ENCODE results near the gene SCGB3A1. TPM values are rescaled to one million over a fixed set of nuclear protein-coding genes. Genes with fewer than 3 reads are reported as not detected.

The SCGB3A1 gene
- total and polyA plus RNA-seq, 11 donors: 0.22 to 0.85 (median 0.57) TPM; not detected in 8

DNA sequence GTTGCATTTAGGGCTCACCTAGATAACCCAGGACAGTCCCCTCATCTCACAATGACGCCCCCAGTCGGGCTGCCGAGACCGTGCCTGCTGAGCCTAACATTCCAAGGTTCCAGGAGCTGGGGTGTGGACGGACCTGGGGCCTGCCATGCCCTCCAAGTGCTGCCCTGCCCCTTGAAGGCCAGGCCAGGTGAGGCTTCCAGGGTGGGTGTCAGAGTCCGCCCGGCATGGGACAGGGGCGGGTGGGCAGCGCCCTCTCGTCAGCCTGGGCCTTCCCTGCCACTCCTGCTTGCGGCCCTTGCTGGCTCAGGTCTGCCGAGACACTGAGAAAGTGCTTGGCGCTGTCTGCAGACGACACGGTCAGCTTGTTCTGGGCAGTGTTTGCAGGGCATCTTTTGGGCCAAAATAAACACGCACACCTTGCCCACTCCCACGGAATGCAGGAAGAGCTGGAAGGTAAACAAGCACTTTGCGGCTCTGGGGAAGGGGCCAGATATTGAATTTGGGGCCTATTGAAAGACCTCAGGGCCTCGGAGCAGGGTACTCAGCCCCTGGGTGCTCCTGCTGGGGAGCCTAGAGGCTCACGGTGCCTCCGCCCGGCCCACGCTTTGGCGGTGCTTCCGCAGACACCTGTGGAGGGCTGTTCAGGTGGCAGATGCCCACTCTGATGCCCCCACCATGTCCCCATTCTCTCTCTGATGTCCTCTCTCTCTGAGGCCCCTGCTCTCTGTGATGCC, 4.2 kb upstream of the SCGB3A1 start:
- Histone ChIP-seq H3K4me1 (peaks cover 0 to 16% (median 9%) of the 10 kb centered on the region in 12 donors), H3K9me3 (no peaks in the 10 kb centered on the region), H3K36me3 (no peaks in the 10 kb centered on the region), H3K27ac (no peak overlapping the region), H3K4me3 (no peak overlapping the region), H3K27me3 (peaks cover 10 to 24% (median 19%) of the 10 kb centered on the region in 9 donors)
- no peak for ATAC-seq
- intact Hi-C loops (cut with DNase I): no loop called here
- WGBS, 4 donors: 86 to 91% (median 90%) methylated on average over 24 to 25 of the region's 25 CpGs
- peak in 1 of 5 donors; percentile 40 for DNase-seq
- no peak for TF ChIP-seq POLR2A (IDR thresholded peaks at IDR 0.05)
- TF ChIP-seq, protein P1, sequence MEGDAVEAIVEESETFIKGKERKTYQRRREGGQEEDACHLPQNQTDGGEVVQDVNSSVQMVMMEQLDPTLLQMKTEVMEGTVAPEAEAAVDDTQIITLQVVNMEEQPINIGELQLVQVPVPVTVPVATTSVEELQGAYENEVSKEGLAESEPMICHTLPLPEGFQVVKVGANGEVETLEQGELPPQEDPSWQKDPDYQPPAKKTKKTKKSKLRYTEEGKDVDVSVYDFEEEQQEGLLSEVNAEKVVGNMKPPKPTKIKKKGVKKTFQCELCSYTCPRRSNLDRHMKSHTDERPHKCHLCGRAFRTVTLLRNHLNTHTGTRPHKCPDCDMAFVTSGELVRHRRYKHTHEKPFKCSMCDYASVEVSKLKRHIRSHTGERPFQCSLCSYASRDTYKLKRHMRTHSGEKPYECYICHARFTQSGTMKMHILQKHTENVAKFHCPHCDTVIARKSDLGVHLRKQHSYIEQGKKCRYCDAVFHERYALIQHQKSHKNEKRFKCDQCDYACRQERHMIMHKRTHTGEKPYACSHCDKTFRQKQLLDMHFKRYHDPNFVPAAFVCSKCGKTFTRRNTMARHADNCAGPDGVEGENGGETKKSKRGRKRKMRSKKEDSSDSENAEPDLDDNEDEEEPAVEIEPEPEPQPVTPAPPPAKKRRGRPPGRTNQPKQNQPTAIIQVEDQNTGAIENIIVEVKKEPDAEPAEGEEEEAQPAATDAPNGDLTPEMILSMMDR (IDR thresholded peaks at IDR 0.05): no peak

DNA sequence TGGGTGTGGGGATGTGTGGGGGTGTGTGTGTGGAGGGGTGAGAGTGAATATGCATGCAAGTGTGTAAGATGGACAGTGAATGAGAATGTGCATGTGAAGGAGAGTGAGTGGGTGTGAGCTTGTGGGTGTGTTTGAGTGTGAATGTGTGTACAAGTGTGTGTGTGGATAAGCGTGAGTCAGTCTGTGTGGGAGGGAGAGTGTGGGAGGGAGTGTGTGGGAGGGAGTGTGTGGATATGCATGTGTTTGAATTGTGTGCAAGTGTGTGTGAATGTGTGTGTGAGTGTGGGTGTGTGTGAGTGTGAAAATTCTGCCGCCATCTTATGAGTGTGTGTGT, 3.7 kb upstream of the SCGB3A1 start:
- TF ChIP-seq POLR2A (IDR thresholded peaks at IDR 0.05): no peak
- TF ChIP-seq, protein P1 (IDR thresholded peaks at IDR 0.05): no peak
- Histone ChIP-seq H3K27me3 (peaks cover 16 to 29% (median 25%) of the 10 kb centered on the region in 9 donors), H3K36me3 (no peaks in the 10 kb centered on the region), H3K4me3 (no peak overlapping the region), H3K27ac (no peak overlapping the region), H3K4me1 (peaks cover 0 to 20% (median 13%) of the 10 kb centered on the region in 12 donors), H3K9me3 (no peaks in the 10 kb centered on the region)
- intact Hi-C loops (cut with DNase I): no loop called here
- DNase-seq (no peak), ATAC-seq (no peak)
- 84 to 93% (median 90%) methylated on average over 2 of the region's 2 CpGs for WGBS, 4 donors

DNA sequence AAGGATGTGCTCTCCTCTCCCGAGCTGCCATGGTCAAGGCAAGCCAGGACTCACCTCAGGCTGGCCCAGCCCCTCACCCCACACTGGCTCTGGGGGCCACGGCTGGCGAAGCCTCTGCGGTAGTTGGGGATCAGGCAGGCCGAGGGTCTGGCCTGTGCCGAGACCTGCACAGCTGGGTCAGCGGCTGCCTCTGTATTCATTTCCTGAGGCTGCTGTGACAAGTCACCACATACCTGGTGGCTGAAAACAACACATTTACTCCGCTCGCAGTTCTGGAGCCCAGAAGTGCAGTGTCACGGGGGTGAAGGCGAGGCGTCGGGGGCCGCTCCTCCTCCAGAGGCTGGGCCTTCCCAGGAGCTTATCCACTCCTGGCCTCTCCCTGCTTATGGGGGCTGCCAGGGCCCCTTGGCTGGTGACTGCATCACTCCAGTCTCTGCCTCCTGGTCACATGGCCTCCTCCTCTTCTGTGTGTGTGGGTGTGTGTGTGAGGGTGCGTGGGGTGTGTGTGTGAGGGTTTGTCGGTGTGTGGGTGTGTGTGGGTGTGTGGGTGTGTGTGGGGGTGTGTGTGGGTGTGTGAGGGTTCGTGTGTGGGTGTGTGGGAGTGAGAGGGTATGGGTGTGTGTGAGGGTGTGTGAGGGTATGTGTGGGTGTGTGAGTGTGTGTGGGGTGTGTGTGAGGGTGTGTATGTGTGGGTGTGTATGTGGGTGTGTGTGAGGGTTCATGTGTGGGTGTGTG, 3.2 kb upstream of the SCGB3A1 start:
- H3K27me3 ChIP-seq: peaks cover 17 to 34% (median 30%) of the 10 kb centered on the region in 9 donors
- DNase-seq (peak in 1 of 5 donors; percentile 51), ATAC-seq (no peak)
- H3K9me3 ChIP-seq: no peaks in the 10 kb centered on the region
- intact Hi-C loops (cut with DNase I): no loop called here
- H3K27ac ChIP-seq: no peak overlapping the region
- 77 to 88% (median 87%) methylated on average over 7 to 17 of the region's 17 CpGs for WGBS, 4 donors
- H3K4me1 ChIP-seq: peaks cover 0 to 23% (median 13%) of the 10 kb centered on the region in 12 donors
- TF ChIP-seq, protein P1 (IDR thresholded peaks at IDR 0.05): no peak
- TF ChIP-seq POLR2A (IDR thresholded peaks at IDR 0.05): no peak
- H3K4me3 ChIP-seq: no peak overlapping the region
- H3K36me3 ChIP-seq: no peaks in the 10 kb centered on the region

DNA sequence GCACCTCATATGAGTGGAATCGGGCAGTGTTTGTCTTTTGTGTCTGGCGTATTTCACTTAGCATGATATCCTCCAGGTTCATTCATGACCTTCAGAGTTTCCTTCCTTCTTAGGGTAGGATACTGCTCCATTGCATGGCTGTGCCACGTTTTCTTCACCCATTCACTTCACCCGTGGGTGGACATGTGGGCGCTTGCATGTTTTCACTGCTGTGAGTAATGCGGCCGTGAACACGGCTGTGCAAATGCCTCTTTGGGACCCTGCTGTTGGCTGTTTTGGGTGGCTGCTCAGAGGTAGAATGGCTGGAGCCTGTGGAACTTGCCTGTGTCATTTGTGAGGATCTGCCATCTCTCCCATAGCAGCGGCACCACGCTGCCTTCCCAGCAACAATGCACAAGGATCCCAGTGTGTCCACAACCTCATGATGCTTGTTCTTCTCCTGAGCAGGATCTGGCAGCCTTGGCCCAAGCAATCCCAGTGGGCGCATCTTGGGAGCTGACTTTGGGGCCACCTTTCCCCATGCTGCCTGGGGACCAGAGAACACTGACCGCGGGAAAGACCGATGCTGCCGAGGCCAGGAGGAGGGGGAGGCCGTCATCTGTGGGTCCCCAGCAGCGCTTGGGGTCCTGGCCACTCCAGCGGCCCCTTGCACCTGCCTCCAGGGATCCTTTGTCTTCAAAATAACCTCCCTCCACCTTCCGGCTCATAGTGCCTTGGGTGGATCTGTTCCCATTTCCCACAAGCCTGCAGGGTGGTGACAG, 2.3 kb upstream of the SCGB3A1 start:
- peaks cover 0 to 23% (median 13%) of the 10 kb centered on the region in 12 donors for H3K4me1 ChIP-seq
- H3K4me3 ChIP-seq: no peak overlapping the region
- no peak for TF ChIP-seq POLR2A (IDR thresholded peaks at IDR 0.05)
- TF ChIP-seq, protein P1 (IDR thresholded peaks at IDR 0.05): no peak
- no peak overlapping the region for H3K27ac ChIP-seq
- intact Hi-C loops (cut with DNase I): no loop called here
- no peaks in the 10 kb centered on the region for H3K36me3 ChIP-seq
- H3K27me3 ChIP-seq: peaks cover 17 to 41% (median 36%) of the 10 kb centered on the region in 9 donors
- H3K9me3 ChIP-seq: no peaks in the 10 kb centered on the region
- ATAC-seq: no peak
- DNase-seq: peak in 1 of 5 donors; percentile 37
- WGBS, 4 donors: 86 to 92% (median 90%) methylated on average over 12 to 19 of the region's 19 CpGs
